ENCODE results near the gene CENPB. TPM values are rescaled to one million over a fixed set of nuclear protein-coding genes. Genes with fewer than 3 reads are reported as not detected.

CENPB gene
- total RNA-seq, 1 donor from 2014 or later = 76.8 TPM

GRCh38 chr20:3812259-3812681 lies 25.7 kb upstream of the CENPB start:
- no peak for DNase-seq (ENCODE audit: low read depth in 2 of 2)

GRCh38 chr20:3811467-3812258 lies 25.1 kb upstream of the CENPB start:
- DNase-seq (ENCODE audit: low read depth in 2 of 2) = peak; percentile 99

- no peak for DNase-seq (ENCODE audit: low read depth in 2 of 2)
Measured at GRCh38 chr20:3808544-3808943, 22.0 kb upstream of the CENPB start.

- no peak for DNase-seq (ENCODE audit: low read depth in 2 of 2)
Measured at GRCh38 chr20:3804781-3805180, 18.2 kb upstream of the CENPB start.

GRCh38 chr20:3804254-3804751 lies 17.8 kb upstream of the CENPB start:
- DNase-seq (ENCODE audit: low read depth in 2 of 2) = no peak

- DNase-seq (ENCODE audit: low read depth in 2 of 2) = no peak
Measured at GRCh38 chr20:3803854-3804253, 17.3 kb upstream of the CENPB start.

- DNase-seq (ENCODE audit: low read depth in 2 of 2) = no peak
Measured at GRCh38 chr20:3803289-3803688, 16.7 kb upstream of the CENPB start.

- DNase-seq (ENCODE audit: low read depth in 2 of 2) = no peak
Measured at GRCh38 chr20:3802524-3803239, 16.1 kb upstream of the CENPB start.

GRCh38 chr20:3801846-3802245 lies 15.3 kb upstream of the CENPB start:
- DNase-seq (ENCODE audit: low read depth in 2 of 2) = no peak

- no peak for DNase-seq (ENCODE audit: low read depth in 2 of 2)
Measured at GRCh38 chr20:3801299-3801698, 14.8 kb upstream of the CENPB start.

- no peak for DNase-seq (ENCODE audit: low read depth in 2 of 2)
Measured at GRCh38 chr20:3800878-3801260, 14.3 kb upstream of the CENPB start.

- no peak for DNase-seq (ENCODE audit: low read depth in 2 of 2)
Measured at GRCh38 chr20:3800256-3800877, 13.8 kb upstream of the CENPB start.

- DNase-seq (ENCODE audit: low read depth in 2 of 2) = no peak
Measured at GRCh38 chr20:3798908-3799248, 12.3 kb upstream of the CENPB start.

- no peak for DNase-seq (ENCODE audit: low read depth in 2 of 2)
Measured at GRCh38 chr20:3798373-3798768, 11.8 kb upstream of the CENPB start.

- peak in 1 of 2 donors; percentile 51 for DNase-seq (ENCODE audit: low read depth in 2 of 2)
Measured at GRCh38 chr20:3797592-3798372, 11.2 kb upstream of the CENPB start.

GRCh38 chr20:3797226-3797545 lies 10.6 kb upstream of the CENPB start:
- DNase-seq (ENCODE audit: low read depth in 2 of 2) = no peak

GRCh38 chr20:3796477-3797225 lies 10.1 kb upstream of the CENPB start:
- DNase-seq (ENCODE audit: low read depth in 2 of 2) = no peak

- DNase-seq (ENCODE audit: low read depth in 2 of 2) = peak; percentile 90 to 91
Measured at GRCh38 chr20:3795511-3796468, 9.2 kb upstream of the CENPB start, which contains the start of gene CDC25B. Gene CDC25B (plus strand): TSS chr20:3796310. CDS start chr20:3796532, 222 bp downstream.

GRCh38 chr20:3794701-3795420 lies 8.3 kb upstream of the CENPB start:
- DNase-seq (ENCODE audit: low read depth in 2 of 2) = no peak
